Muscle of arm (tissue), 14 donors: ENCODE measurements around the gene RASGEF1B. TPM values are rescaled to one million over a fixed set of nuclear protein-coding genes. Genes with fewer than 3 reads are reported as not detected.

Source experiments
- DNase-seq: peaks from one replicate; pipeline ENCODE4 v3.0.0-alpha.2; 2013
- long read RNA-seq, 11 donors: transcript quantifications; one replicate each; lab custom pipeline, GENCODE V29; 2026
- polyA plus RNA-seq, 12 donors: library from polyadenylated mRNA; unstranded; fragments of 120-200 nt; gene quantifications; one replicate each; pipeline ENCODE4 v1.2.1, GENCODE V29; 2013; ENCODE audit not compliant: insufficient read length in 12 of 12

Gene RASGEF1B
- 10 to 100 TPM in 1 of 12 donors, 1 to 10 TPM in 10, not detected in 1; 2.2 to 11.2 (median 6.8) TPM for polyA plus RNA-seq
- long read RNA-seq, donor 1, full-length matches to known transcripts, result 7 of 12 reads
- long read RNA-seq, donor 1, partial matches to known transcripts, result 5 of 12 reads
- long read RNA-seq, donor 1, other reads (novel, unspliced or antisense), result 0 of 12 reads
- long read RNA-seq, donor 2, result 0 reads
- long read RNA-seq, donor 3, result 0 reads
- long read RNA-seq, donor 4, result 0 reads
- long read RNA-seq, donor 5, partial matches to known transcripts, result 0 of 3 reads
- long read RNA-seq, donor 5, other reads (novel, unspliced or antisense), result 0 of 3 reads
- long read RNA-seq, donor 6, result 0 reads
- long read RNA-seq, donor 7, result 0 reads
- long read RNA-seq, donor 8, partial matches to known transcripts, result 0 of 2 reads
- long read RNA-seq, donor 8, other reads (novel, unspliced or antisense), result 0 of 2 reads
- long read RNA-seq, donor 9, partial matches to known transcripts, result 0 of 3 reads
- long read RNA-seq, donor 9, other reads (novel, unspliced or antisense), result 0 of 3 reads
- long read RNA-seq, donor 10, partial matches to known transcripts, result 0 of 1 reads
- long read RNA-seq, donor 10, other reads (novel, unspliced or antisense), result 0 of 1 reads
- long read RNA-seq, donor 11, result 0 reads

DNA sequence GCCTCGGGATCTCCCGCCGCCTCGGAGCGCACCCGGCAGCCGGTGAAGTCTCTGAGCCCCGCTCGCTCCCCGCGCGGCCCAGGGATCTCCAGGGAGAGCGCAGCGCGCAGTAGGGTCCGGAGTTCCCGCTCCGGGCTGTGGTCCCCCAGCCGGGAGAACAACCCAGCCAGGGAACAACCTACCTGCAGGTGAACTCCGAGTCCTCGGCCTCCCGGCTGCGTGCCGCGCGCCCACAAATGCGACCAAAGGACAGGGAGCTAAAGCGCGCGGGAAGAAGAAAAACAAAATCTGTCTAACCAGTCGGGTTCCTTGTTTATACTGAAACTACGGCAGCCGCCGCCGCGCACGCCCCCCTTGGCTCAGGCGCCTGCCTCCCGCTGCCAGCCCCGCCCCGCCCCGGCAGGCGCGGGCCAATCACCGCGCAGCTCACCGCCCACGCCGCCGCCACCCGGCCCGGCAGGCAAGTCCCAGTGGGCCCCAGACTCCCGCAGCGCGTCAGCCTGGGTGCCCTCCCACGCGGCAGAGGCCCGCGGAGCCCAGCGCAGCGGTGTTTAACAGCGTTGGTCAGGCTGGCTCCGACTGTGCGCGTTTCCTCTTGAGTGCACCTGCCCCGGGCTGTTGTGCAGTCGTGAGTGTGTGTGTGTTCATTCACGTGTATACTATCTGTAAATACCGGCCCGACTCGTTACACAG, at the start of gene RASGEF1B:
Gene RASGEF1B, minus strand, starts transcription at position 320 of the 693 bp plus-strand sequence. CDS start 12,399 bp downstream, outside the sequence.
- DNase-seq, result peak; percentile 64

DNA sequence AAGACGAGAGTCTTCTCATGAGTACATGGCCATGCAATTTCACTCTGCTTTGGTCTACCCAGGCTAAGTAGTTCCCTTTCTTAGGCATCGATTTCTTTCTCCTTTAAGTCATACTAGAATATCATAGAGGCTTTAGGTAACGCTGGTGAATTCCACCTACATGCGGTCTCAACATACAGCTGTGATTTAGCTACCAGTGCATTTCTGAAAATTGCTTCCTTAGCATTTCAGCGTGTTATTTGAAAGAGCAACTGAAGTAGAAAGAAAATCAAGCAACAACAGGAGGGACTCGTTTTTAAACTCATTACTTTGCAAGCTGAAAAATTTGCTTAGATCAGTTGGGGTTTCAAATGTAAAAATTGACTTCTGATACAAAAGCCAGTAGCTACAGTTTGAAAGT, 48.1 kb upstream of the RASGEF1B start:
- DNase-seq, result no peak

DNA sequence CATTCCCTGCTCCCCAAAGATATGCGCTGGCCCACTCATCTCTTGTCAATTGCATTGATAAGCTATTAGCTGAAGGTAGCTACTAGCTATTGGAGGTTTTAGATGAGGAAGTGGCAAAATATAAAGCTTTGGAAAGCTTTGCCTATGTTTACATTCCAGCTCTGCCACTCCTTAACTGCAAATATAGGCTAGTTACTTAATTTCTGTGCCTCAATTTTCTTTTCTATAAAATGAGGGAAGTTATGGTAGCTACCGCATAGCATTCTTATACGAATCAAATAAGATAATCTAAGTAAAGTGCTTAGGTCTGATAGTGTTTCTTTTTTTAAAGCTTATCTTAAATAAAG, 47.7 kb upstream of the RASGEF1B start:
- no peak for DNase-seq

- no peak for DNase-seq
Measured at GRCh38 chr4:81518762-81519426, 47.2 kb upstream of the RASGEF1B start.

DNA sequence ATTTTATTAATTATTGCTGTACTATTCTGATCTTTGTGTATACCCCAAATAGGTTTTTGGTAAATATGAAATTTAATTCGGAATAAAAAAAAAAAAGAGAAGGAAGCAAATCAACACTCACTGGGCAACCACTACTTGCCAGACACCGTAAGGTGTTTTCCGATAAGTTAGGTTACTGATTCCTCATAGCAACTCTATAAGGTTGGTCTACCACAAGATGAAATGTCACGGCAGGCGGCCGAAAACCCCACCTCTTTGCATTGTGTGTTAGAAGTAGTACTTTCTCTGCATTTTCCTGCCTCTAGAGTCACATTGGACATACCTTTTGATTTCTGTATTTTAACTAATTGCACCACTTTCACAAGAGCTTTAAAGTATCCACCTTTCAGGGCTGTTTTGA, 44.5 kb upstream of the RASGEF1B start:
- no peak for DNase-seq

DNA sequence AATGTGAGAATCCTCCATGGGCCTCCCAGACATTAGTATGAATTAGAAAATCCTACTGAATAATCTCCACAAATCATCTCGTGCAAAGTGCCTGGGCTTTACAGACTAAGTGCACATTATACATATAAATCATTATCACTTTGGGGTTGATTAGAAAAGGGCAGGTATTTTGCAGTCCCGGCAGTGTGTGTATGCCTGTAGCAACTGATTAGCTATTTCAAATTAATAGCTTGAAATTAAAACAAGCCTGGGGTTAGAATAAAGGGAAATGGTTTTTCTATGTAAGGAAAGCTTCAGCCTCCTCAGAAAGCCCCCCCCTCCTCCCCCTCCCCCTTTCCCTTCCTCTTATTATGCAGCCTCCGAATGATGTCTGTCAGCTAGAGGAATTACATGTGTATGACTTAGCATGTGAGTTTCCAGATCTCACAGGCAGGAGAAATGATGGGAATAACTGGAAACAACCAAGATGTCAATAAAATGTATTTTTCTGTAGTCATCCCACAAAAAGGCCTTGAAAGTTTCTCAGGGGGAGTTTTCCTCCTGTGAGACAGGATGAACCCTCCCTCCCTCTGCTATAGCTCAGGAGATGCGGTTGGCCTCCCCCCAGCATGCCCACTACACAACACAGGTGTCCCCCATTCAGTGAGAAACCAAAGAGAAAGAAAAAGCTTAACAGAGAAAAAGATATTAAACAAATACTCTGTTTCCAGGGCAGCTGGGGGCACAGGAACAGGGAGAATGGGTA, 41.2 kb upstream of the RASGEF1B start:
- DNase-seq, result no peak

GRCh38 chr4:81512001-81512756, 40.5 kb upstream of the RASGEF1B start:
- no peak for DNase-seq

- no peak for DNase-seq
Measured at GRCh38 chr4:81510643-81511178, 39.0 kb upstream of the RASGEF1B start.

DNA sequence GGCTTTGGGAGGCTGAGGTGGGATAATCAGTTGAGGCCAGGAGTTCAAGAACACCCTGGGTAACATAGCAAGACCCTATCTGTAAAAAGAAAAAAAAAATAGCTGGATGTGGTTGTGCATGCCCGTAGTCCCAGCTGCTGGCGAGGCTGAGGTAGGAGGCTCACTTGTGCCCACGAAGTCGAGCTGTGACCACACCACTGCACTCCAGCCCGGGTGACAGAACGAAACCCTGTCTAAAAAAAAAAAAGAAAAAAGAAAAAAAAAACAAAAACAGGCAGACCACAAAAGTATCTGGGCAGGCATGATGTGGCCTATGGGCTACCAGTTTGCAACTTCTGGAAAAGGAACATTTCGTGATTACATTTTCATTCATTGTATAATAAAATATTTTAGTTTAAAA, 38.1 kb upstream of the RASGEF1B start:
- DNase-seq, result no peak

GRCh38 chr4:81509191-81509590, 37.5 kb upstream of the RASGEF1B start:
- DNase-seq, result no peak

DNA sequence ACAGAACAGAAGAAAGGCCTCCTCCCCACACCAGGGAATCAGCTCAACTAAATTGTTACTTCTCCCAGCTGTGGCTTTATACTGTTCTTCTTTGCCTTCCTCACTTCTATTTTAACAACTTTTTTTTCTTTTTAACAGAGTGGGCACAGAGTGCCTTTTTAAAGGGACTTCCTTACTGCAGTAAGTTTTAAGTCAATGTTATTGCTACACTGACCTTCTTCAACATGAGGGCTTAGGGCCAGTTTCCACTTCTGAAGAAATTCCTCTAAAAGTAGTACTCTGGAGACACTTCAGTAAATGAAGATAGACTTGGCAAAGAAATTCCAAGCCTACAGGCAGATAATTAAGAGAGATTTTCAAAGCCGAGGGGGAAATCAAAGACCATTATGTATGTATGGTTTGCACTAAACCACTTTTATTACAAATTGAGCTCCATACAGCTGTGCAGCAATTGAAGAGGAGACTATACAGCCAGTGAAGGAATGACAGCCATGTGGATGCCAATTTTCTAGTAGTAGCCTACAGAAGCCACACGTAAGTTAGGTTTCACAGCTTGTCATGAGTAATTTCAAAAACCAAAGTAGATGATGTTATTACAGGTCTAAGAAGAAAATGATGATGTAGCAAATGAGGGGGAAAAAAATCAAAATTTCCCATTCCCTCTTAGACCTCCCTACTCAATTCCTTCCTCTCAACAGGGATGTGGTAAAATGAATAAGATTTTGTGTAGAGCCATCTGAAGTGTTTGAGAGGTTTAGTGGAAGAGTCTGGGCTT, 36.9 kb upstream of the RASGEF1B start:
- no peak for DNase-seq

DNA sequence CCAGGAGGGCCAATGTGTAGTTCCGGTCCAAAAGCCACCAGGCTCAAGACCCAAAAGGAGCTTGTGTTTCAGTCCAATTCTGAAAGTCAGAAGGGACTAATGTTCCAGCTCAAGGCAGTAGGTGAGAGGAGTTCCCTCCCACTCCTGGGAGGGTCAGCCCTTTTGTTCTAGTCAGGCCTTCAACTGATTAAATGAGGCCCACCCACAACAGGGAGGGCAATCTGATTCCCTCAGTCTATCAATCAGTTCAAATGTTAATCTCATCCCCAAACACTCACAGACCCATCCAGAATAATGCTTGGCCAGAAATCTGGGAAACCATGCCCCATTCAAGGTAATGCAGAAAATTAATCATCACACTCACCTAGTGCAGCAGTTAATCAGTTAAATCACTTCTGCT, 35.8 kb upstream of the RASGEF1B start:
- DNase-seq, result no peak

GRCh38 chr4:81506731-81507130, 35.0 kb upstream of the RASGEF1B start:
- no peak for DNase-seq

- DNase-seq, result no peak
Measured at GRCh38 chr4:81505726-81506125, 34.0 kb upstream of the RASGEF1B start.

- DNase-seq, result peak; percentile 31
Measured at GRCh38 chr4:81505004-81505598, 33.4 kb upstream of the RASGEF1B start.

GRCh38 chr4:81504112-81505003, 32.7 kb upstream of the RASGEF1B start:
- DNase-seq, result no peak

DNA sequence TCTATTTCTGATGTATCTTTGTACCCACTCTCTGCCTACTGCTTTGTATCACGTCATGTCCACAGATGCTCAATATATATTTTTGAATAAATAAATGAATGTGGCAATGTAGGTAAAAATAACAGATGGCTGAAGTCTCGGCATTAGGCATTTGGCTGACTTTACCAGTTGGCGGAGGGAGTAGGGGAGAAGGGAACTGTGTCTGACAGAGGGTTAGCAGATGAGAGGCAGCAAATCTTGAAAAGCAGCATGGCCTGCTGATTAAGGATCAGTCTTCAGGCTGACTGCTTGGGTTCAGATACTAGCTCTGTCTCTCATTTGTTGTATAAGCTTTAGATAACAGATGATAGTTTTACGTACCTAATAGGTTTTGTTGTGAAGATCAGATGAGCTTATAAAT, 31.9 kb upstream of the RASGEF1B start:
- no peak for DNase-seq

- DNase-seq, result no peak
Measured at GRCh38 chr4:81502564-81502963, 30.9 kb upstream of the RASGEF1B start.
